Neural progenitor cell (in vitro differentiated cells): ENCODE data around the gene MYL4. TPM values are rescaled to one million over a fixed set of nuclear protein-coding genes. Genes with fewer than 3 reads are reported as not detected.

Source experiments
- DNase-seq: peaks from one replicate; pipeline ENCODE4 v3.0.0-alpha.2; 2016; ENCODE audit warnings: low spot score
- H2AFZ ChIP-seq: fragments of 200-600 bp; sonication (generic); replicated peaks from 2 replicates; pipeline ENCODE4 v1.6.1; 2016; ENCODE audit warnings: antibody characterized with exemption
- H3F3A ChIP-seq: fragments of 200-600 bp; sonication (generic); 2 replicates; pipeline ENCODE4 v1.6.1; 2016; ENCODE audit warnings: antibody characterized with exemption, low read depth
- H3K27ac ChIP-seq: fragments of 200-600 bp; sonication (generic); 2 replicates; pipeline ENCODE4 v1.5.1; 2016; ENCODE audit warnings: mild to moderate bottlenecking
- H3K27me3 ChIP-seq: fragments of 200-600 bp; sonication (generic); 2 replicates; pipeline ENCODE4 v1.6.1; 2016; ENCODE audit warnings: mild to moderate bottlenecking, moderate library complexity
- H3K36me3 ChIP-seq: fragments of 200-600 bp; sonication (generic); 2 replicates; pipeline ENCODE4 v1.5.1; 2016
- H3K4me1 ChIP-seq: fragments of 200-600 bp; sonication (generic); 2 replicates; pipeline ENCODE4 v1.6.1; 2016; ENCODE audit warnings: mixed run types
- H3K4me2 ChIP-seq: fragments of 200-600 bp; sonication (generic); 2 replicates; pipeline ENCODE4 v1.6.1; 2016
- H3K4me3 ChIP-seq: fragments of 200-600 bp; sonication (generic); 2 replicates; pipeline ENCODE4 v1.5.1; 2016
- H3K79me2 ChIP-seq: fragments of 200-600 bp; sonication (generic); 2 replicates; pipeline ENCODE4 v1.6.1; 2016; ENCODE audit warnings: low read depth
- H3K9ac ChIP-seq: fragments of 200-600 bp; sonication (generic); 2 replicates; pipeline ENCODE4 v1.6.1; 2016
- H3K9me3 ChIP-seq: fragments of 200-600 bp; sonication (generic); 2 replicates; pipeline ENCODE4 v1.5.1; 2016; ENCODE audit warnings: low read depth
- H4K20me1 ChIP-seq: fragments of 200-600 bp; sonication (generic); 2 replicates; pipeline ENCODE4 v1.6.1; 2016; ENCODE audit warnings: low read depth
- H3K27ac Mint-ChIP-seq: 3 replicates; pipeline ENCODE4 v1.8.0; 2021; ENCODE audit warnings: mixed read lengths
- H3K27me3 Mint-ChIP-seq: 2 replicates; pipeline ENCODE4 v1.8.0; 2022; ENCODE audit warnings: low read depth, mild to moderate bottlenecking, inconsistent platforms, moderate library complexity, mixed read lengths; ENCODE audit not compliant: insufficient read depth
- H3K36me3 Mint-ChIP-seq: 3 replicates; pipeline ENCODE4 v1.8.0; 2021; ENCODE audit warnings: mixed read lengths
- H3K4me1 Mint-ChIP-seq: 3 replicates; pipeline ENCODE4 v1.8.0; 2021; ENCODE audit warnings: mixed read lengths
- H3K4me3 Mint-ChIP-seq: 3 replicates; pipeline ENCODE4 v1.8.0; 2021; ENCODE audit warnings: mild to moderate bottlenecking, moderate library complexity, mixed read lengths
- H3K9me3 Mint-ChIP-seq: 3 replicates; pipeline ENCODE4 v1.8.0; 2020; ENCODE audit warnings: mixed read lengths
- CTCF ChIP-seq: fragments of 200-600 bp; sonication (generic); IDR thresholded peaks from 2 replicates; pipeline ENCODE4 v1.5.1; 2017; ENCODE audit warnings: antibody characterized with exemption, mild to moderate bottlenecking
- EZH2 ChIP-seq: fragments of 200-600 bp; sonication (generic); IDR thresholded peaks from 2 replicates; pipeline ENCODE4 v1.6.1; 2017; ENCODE audit warnings: antibody characterized with exemption, mild to moderate bottlenecking, moderate library complexity
- EZH2phosphoT487 ChIP-seq: fragments of 200-600 bp; sonication (generic); IDR thresholded peaks from 2 replicates; pipeline ENCODE4 v1.6.1; 2017; ENCODE audit warnings: antibody characterized with exemption
- total RNA-seq: library from RNA; depleted of rRNA; stranded (reverse); fragments of >200 nt; gene quantifications from 2 replicates; pipeline ENCODE4 v1.2.3, GENCODE V29; 2015; ENCODE audit warnings: low replicate concordance

MYL4 gene
- total RNA-seq, 1 donor from 2014 or later = 0.37 TPM

DNA sequence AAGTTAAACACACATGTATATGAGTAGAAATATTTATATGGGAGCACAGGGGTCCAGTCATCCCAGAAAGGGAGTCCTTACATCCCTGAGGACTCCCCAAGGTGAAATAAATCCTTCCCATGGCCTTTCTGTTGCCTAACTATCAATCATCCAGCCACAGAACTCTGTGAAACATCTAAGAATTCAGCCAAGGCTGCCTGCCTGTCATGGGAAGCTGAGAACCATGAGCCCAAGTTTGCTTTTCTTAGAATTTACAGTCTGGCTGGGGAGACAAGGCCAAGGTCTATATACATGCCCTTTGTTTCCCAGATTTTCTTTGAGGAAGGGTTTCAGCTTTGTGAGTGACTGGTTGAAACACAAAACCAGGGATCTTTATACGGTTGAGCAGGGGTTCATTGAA lies 15.8 kb downstream of the MYL4 start:
- no peak overlapping the region for H3K4me2 ChIP-seq

DNA sequence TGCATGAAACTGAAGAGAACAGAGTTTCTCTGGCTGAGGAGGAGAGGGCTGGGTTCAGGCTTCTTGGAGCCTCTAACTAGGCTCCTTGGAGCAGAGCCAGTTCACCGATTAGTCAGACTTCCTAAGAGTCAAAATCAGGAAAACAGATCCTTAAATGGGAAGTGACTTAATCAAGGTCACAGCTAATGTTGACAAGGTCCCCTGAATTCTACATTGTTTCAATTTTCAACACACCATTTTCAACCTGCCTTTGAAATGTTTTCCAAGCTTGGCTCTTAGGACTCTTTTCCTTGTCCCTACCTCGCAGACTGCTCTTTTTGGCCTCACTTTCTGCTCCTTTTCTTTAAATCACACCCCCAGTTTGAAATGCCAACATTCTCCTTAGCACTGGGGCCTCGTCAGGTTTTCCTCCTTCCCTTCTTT lies 16.3 kb downstream of the MYL4 start:
- H3K27me3 Mint-ChIP-seq = peaks cover 8% of the 10 kb centered on the region
- no peak overlapping the region for H3K4me2 ChIP-seq
- H3K9me3 ChIP-seq = no peaks in the 10 kb centered on the region
- no peak overlapping the region for H3K27ac Mint-ChIP-seq
- no peaks in the 10 kb centered on the region for H3K79me2 ChIP-seq
- DNase-seq = no peak
- H3K27ac ChIP-seq = no peak overlapping the region
- H3K36me3 Mint-ChIP-seq = no peaks in the 10 kb centered on the region
- TF ChIP-seq CTCF (no peak), EZH2phosphoT487 (no peak), EZH2 (no peak)
- H3K4me1 ChIP-seq = peaks cover 11% of the 10 kb centered on the region
- peaks cover 16% of the 10 kb centered on the region for H3K4me1 Mint-ChIP-seq
- H3F3A ChIP-seq = no peaks in the 10 kb centered on the region
- H2AFZ ChIP-seq = no peak overlapping the region
- no peak overlapping the region for H3K4me3 Mint-ChIP-seq
- H4K20me1 ChIP-seq = no peaks in the 10 kb centered on the region
- H3K9ac ChIP-seq = no peak overlapping the region
- H3K4me3 ChIP-seq = no peak overlapping the region
- peaks cover 5% of the 10 kb centered on the region for H3K27me3 ChIP-seq
- H3K36me3 ChIP-seq = no peaks in the 10 kb centered on the region
- H3K9me3 Mint-ChIP-seq = peaks cover 22% of the 10 kb centered on the region

More for the DNA sequence above, 15.8 kb downstream of the MYL4 start:
- H4K20me1 ChIP-seq = no peaks in the 10 kb centered on the region
- no peak overlapping the region for H3K27ac Mint-ChIP-seq
- peaks cover 22% of the 10 kb centered on the region for H3K9me3 Mint-ChIP-seq
- H2AFZ ChIP-seq = no peak overlapping the region
- H3K4me3 Mint-ChIP-seq = no peak overlapping the region
- peaks cover 16% of the 10 kb centered on the region for H3K4me1 Mint-ChIP-seq
- no peak for TF ChIP-seq CTCF
- no peak for TF ChIP-seq EZH2
- no peak for TF ChIP-seq EZH2phosphoT487
- H3K36me3 Mint-ChIP-seq = no peaks in the 10 kb centered on the region
- H3K4me3 ChIP-seq = no peak overlapping the region
- H3K36me3 ChIP-seq = no peaks in the 10 kb centered on the region
- no peaks in the 10 kb centered on the region for H3K79me2 ChIP-seq
- peaks cover 10% of the 10 kb centered on the region for H3K4me1 ChIP-seq
- no peaks in the 10 kb centered on the region for H3K9me3 ChIP-seq
- H3K9ac ChIP-seq = no peak overlapping the region
- no peak overlapping the region for H3K27ac ChIP-seq
- no peaks in the 10 kb centered on the region for H3F3A ChIP-seq
- no peak for DNase-seq
- H3K27me3 Mint-ChIP-seq = peaks cover 6% of the 10 kb centered on the region
- H3K27me3 ChIP-seq = peaks cover under 1% of the 10 kb centered on the region

GRCh38 chr17:47225911-47226688 lies 17.0 kb downstream of the MYL4 start:
- Histone ChIP-seq H3K9me3 (no peaks in the 10 kb centered on the region), H3K4me3 (no peak overlapping the region), H3F3A (no peaks in the 10 kb centered on the region), H3K4me2 (no peak overlapping the region), H3K9ac (no peak overlapping the region), H3K36me3 (no peaks in the 10 kb centered on the region), H3K27me3 (peaks cover 11% of the 10 kb centered on the region), H2AFZ (no peak overlapping the region), H3K27ac (no peak overlapping the region), H3K79me2 (no peaks in the 10 kb centered on the region), H3K4me1 (peaks cover 6% of the 10 kb centered on the region), H4K20me1 (no peaks in the 10 kb centered on the region)
- Mint-ChIP-seq H3K4me3 (no peak overlapping the region), H3K27me3 (peaks cover 14% of the 10 kb centered on the region), H3K36me3 (no peaks in the 10 kb centered on the region), H3K27ac (no peak overlapping the region), H3K9me3 (peaks cover 22% of the 10 kb centered on the region), H3K4me1 (peaks cover 15% of the 10 kb centered on the region)
- TF ChIP-seq CTCF (no peak), EZH2 (no peak), EZH2phosphoT487 (no peak)
- DNase-seq = no peak
